Activated CD4-positive, alpha-beta T cell treated with anti-CD3 and anti-CD28 coated beads, Interleukin-2, amount 50 U/mL, for 1 hour (primary cell): ENCODE data around the gene GLRX5.
"Not testable (repeated sequence)": the region's sequence is repeated elsewhere in the genome, so short reads cannot be mapped to it uniquely, and the experiment has no call there.

Source experiments
- DNase-seq: peaks from one replicate; pipeline ENCODE4 v3.0.0-alpha.2; 2020

GLRX5 gene

DNA sequence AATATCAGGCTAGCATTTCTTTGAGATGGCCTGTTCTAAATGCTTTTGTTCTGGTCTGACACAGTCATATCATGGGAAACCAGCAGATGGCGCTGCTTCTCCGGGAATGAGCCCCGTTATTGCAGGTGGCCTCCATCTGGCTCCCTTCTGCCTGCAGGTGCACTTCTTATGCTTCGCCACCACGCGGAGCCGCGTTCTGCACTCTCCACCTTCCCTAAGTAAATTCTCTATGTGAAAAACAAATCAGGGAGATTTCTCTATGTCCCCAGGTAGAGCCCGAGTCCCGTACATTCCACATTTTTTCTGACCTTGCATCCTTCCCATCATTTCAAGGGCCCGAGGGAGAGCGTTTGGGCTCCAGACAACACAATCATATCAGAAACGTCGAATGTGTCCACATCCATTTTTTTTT, 26.2 kb downstream of the GLRX5 start:
- peak; percentile 82 for DNase-seq

DNA sequence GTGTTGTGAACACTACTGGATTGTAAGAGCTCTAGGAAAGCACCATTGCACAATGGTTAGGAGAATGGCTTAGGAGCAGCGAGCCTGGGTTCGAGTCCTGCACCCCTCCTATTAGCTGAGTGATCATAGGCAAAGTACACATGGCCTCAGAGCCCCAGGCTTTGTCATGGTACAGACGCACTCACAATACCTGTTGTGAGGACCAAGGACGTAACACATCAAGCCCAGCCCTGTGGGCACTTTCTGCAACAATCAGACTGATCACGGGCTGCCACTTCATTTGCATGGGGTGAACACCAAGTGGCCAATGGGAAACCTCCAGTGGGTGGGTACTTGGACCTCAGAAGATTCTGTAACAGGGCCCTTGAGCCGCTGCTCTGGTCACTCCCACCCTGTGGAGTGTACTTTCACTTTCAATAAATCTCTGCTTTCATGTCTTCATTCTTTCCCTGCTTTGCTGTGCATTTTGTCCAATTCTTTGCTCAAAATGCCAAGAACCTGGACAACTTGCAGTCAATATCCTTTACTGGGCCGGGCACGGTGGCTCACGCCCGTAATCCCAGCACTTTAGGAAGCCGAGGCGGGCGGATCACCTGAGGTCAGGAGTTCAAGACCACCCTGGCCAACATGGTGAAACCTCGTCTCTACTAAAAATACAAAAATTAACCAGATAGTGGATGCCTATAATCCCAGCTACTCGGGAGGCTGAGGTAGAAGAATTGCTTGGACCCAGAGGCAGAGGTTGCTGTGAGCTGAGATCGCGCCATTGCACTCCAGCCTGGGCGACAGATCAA, 28.2 kb downstream of the GLRX5 start:
- DNase-seq = no peak

DNA sequence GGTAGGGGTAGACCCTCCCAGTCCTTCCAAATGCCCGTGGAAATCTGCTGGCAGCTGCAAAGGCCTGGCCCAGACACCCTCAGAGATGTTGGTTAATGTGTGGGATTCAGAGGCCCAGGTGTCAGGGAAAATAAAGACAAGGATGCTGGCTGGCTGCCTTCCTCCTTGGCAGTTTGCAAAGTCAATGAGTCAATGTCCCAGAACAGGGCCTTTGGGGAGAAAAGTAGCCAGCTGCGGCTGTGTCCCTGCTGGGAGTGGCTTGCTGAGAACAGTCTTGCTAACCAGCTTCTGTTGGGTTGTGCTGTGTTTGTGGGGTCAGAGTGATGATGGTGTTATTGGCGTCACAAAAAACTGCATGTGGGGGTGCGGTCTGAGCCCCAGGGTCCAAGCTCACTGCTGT, 29.2 kb downstream of the GLRX5 start:
- DNase-seq = no peak

DNA sequence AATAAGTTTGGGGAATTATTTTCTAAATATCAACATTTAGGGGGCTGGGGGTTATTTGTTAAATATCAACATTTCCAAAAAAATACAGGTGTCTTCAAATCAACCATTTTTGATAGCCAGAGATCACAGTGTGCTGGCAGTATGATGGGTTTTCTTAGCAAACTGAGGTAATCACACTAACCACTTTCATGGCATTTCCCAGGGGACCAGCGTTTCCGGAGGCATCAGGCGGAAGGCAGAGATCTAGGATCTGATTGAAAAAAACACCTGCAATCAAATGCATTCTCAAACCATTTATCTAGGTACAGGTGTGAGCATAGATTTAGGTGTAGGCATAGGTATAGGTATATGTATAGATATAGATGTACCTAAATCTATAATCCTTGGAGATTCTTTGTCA, 34.6 kb downstream of the GLRX5 start:
- DNase-seq = no peak

DNA sequence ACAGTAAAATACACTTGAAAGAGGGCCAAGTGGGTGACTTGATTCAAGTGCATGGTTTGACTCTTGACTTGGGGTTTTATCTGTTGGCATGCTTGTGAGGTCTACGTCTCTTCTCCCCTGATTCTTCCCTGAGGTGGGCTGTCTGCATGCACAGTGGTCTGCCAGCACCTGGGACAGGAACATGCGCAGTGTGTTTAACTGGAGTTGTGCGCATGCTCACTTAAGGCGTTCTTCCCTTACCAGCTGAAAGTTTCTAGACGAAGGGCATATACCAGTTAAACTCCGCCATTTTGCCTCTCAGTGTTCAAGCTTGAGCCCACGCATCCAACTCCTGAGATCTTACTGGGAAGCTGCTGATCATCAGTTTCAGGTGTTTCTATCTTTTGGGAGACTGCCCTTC, 38.5 kb downstream of the GLRX5 start:
- no peak for DNase-seq

DNA sequence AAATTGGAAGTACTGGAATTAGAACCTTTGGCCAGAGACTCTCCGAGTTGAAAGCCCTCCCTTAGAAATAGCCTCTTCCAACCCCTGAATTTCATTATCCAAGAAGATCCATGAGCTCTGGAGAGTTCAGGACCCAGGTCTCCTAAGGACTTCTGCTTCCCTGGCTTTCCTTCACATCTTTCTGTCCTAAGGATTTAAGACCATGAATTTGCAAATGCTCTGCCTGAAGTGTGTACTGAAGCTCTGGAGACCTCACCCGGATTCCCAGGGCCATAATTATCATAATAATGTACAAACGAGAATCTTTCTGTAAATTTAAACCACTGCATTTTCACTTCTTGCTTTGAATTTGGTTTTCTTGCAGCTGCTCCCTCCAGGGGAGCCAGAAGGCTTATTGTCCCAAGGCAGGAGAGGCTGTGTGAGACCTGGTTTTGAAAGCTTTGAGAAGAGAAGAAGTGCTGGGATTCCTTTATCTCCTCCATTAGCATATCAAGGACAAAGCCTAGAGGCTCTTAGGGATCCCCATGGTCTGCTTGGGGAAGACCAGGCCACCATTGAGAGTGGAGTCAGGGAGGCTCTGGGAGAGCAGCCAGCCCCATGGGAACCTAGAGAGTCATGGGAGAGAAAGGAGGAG, 41.1 kb downstream of the GLRX5 start:
- DNase-seq = no peak

DNA sequence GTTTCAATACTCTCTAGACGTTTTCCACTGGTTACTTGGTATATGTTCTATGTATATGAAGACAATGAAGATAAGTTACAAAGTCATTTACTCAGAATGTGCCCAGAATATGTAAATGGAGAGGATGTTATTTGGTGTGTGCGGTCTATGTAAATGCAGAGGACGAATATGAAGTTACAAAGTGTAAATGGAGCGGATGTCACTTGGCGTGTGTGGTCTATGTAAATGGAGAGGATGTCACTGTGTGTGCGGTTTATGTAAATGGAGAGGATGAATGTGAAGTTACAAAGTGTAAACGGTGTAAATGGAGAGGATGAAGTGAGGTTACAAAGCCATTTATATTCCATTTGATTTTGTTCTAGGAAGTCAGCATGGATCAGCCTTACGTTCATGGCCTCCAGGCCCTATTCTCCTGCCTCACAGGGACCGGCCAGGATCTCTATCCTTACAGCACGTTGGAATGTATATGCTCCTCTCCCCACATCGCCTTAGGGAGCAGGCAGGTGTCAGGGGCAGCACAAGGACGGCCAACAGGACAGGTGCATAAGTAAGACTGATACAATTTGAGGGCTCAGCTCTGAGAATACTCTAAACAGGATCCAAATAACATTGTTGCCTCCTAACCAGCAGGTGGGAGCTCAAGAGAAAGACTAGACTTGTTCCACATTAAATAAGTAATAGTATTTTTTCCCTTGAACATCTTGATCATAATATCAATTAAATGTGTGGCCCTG, 42.4 kb downstream of the GLRX5 start:
- DNase-seq = no peak

DNA sequence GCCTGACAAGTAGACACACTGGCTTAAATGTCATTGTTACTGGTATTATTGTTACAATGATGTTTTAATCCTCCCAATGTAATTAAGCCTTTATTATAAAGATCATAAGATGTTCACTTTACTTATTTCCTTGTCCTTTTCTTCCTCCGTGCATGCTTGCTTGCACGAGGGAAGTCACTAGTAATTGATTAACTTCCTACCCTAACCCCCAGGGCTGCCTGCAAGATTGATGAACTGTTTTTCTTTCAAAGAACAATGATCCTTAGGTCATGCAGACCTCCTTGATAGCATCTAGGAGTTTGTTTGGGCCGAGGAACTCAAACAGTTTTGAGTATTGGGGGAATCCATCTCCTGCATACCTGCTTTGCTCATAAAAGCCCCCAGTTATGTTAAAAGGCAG, 43.0 kb downstream of the GLRX5 start:
- no peak for DNase-seq

DNA sequence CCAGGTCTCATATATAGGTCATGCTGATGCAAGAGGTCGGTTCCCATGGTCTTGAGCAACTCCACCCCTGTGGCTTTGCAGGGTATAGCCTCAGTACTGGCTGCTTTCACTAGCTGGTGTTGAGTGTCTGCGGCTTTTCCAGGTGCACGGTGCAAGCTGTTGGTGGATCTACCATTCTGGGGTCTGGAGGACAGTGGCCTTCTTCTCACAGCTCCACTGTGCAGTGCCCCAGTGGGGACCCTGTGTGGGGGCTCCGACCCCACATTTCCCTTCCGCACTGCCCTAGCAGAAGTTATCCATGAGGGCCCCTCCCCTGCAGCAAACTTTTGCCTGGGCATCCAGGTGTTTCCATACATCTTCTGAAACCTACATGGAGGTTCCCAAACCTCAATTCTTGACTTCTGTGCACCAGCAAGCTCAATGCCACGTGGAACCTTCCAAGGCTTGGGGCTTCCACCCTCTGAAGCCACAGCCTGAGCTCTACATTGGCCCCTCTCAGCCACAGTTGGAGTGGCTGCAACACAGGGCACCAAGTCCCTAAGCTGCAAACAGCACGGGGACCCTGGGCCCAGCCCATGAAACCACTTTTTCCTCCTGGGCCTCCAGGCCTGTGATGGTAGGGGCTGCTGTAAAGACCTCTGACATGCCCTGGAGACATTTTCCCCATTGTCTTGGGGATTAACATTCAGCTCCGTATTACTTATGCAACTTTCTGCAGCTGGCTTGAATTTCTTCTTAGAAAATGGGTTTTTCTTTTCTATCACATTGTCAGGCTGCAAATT, 49.2 kb downstream of the GLRX5 start:
- DNase-seq = not testable (repeated sequence)

DNA sequence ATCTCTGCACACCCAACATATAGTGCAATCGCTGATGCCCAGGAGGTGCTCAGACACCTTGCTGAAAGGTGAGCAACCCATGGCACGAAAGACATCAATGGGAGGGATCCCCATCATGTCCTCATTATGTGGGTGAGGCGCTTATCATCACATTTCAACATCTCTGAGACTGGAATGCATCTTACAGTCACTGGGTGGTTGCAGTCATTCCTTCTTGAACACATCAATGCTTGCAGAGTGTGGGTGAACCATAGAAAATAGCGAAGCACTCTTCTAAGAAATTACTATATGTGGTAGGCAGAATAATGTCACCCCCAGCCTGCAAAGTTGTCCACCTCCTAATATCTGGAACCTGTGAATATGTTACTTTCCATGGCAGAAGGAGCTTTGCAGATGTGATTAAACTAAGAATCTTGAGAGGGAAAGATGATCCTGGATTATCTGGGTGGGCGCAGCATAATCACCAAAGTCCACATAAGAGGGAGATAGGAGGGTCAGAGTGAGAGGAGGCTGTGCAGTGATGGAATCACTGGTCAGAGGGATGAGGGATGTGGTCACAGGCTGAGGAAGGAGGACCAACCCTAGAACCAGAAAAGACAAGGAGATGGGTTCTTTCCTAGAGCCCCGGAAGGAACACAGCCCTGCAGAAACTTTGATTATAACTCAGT, 51.2 kb downstream of the GLRX5 start:
- DNase-seq = no peak

DNA sequence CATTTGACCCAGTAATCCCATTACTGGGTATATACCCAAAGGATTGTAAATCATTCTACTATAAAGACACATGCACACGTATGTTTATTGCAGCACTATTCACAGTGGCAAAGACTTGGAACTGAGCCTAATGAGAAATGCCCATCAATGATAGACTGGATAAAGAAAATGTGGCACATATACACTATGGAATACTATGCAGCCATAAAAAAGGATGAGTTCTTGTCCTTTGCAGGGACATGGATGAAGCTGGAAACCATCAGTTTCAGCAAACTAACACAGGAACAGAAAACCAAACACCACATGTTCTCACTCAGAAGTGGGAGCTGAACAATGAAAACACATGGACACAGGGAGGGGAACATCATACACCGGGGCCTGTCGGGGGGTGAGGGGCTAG, 56.3 kb downstream of the GLRX5 start:
- DNase-seq = not testable (repeated sequence)
